HUES6 (cell line): Measurements from ENCODE around the gene COL4A2.

Experiments used
- H3K27ac ChIP-seq: 2 replicates; pipeline ENCODE4 v1.7.0; 2013; ENCODE audit warnings: low read depth, mild to moderate bottlenecking, low read length, inconsistent platforms
- H3K27me3 ChIP-seq: 2 replicates; pipeline ENCODE4 v1.6.1; 2013; ENCODE audit warnings: low read length; ENCODE audit not compliant: control insufficient read depth, insufficient read depth
- H3K36me3 ChIP-seq: 2 replicates; pipeline ENCODE4 v1.6.1; 2013; ENCODE audit warnings: low read length; ENCODE audit not compliant: control insufficient read depth, insufficient read depth
- H3K4me1 ChIP-seq: 2 replicates; pipeline ENCODE4 v1.6.1; 2013; ENCODE audit warnings: low read length; ENCODE audit not compliant: control insufficient read depth, insufficient read depth
- H3K4me3 ChIP-seq: 2 replicates; pipeline ENCODE4 v1.5.1; 2013; ENCODE audit warnings: low read depth, low read length
- H3K9ac ChIP-seq: one replicate; pipeline ENCODE4 v1.6.1; 2013; ENCODE audit warnings: mild to moderate bottlenecking, low read length
- H3K9me3 ChIP-seq: 2 replicates; pipeline ENCODE4 v1.6.1; 2013; ENCODE audit warnings: low read depth, low read length; ENCODE audit not compliant: control insufficient read depth, insufficient read depth

Gene COL4A2

GRCh38 chr13:110433014-110433413 lies 125.9 kb downstream of the COL4A2 start:
- Histone ChIP-seq H3K9ac (no peak overlapping the region), H3K27ac (no peak overlapping the region), H3K4me1 (no peaks in the 10 kb centered on the region), H3K27me3 (no peaks in the 10 kb centered on the region), H3K36me3 (peaks cover 84% of the 10 kb centered on the region), H3K4me3 (no peak overlapping the region), H3K9me3 (no peaks in the 10 kb centered on the region)

GRCh38 chr13:110434629-110435028 lies 127.5 kb downstream of the COL4A2 start:
- no peaks in the 10 kb centered on the region for H3K27me3 ChIP-seq
- H3K9me3 ChIP-seq, result no peaks in the 10 kb centered on the region
- H3K4me3 ChIP-seq, result no peak overlapping the region
- peaks cover 88% of the 10 kb centered on the region for H3K36me3 ChIP-seq
- no peak overlapping the region for H3K27ac ChIP-seq
- no peaks in the 10 kb centered on the region for H3K4me1 ChIP-seq
- no peak overlapping the region for H3K9ac ChIP-seq

GRCh38 chr13:110435331-110435730 lies 128.2 kb downstream of the COL4A2 start:
- no peak overlapping the region for H3K27ac ChIP-seq

GRCh38 chr13:110436276-110436675 lies 129.2 kb downstream of the COL4A2 start:
- Histone ChIP-seq H3K27me3 (no peaks in the 10 kb centered on the region), H3K27ac (no peak overlapping the region), H3K9ac (no peak overlapping the region), H3K9me3 (no peaks in the 10 kb centered on the region), H3K36me3 (peaks cover 87% of the 10 kb centered on the region), H3K4me1 (no peaks in the 10 kb centered on the region), H3K4me3 (no peak overlapping the region)

More at GRCh38 chr13:110435331-110435730, 128.2 kb downstream of the COL4A2 start:
- H3K9me3 ChIP-seq, result no peaks in the 10 kb centered on the region
- peaks cover 89% of the 10 kb centered on the region for H3K36me3 ChIP-seq
- no peak overlapping the region for H3K4me3 ChIP-seq
- no peak overlapping the region for H3K9ac ChIP-seq
- H3K27me3 ChIP-seq, result no peaks in the 10 kb centered on the region
- H3K4me1 ChIP-seq, result no peaks in the 10 kb centered on the region

- no peak overlapping the region for H3K9ac ChIP-seq
- no peak overlapping the region for H3K27ac ChIP-seq
- no peaks in the 10 kb centered on the region for H3K9me3 ChIP-seq
- H3K36me3 ChIP-seq, result peaks cover 84% of the 10 kb centered on the region
- H3K4me1 ChIP-seq, result no peaks in the 10 kb centered on the region
- no peaks in the 10 kb centered on the region for H3K27me3 ChIP-seq
- H3K4me3 ChIP-seq, result no peak overlapping the region
Measured at GRCh38 chr13:110436786-110437370, 129.8 kb downstream of the COL4A2 start.

GRCh38 chr13:110438211-110438610 lies 131.1 kb downstream of the COL4A2 start:
- no peak overlapping the region for H3K9ac ChIP-seq
- H3K9me3 ChIP-seq, result no peaks in the 10 kb centered on the region
- no peak overlapping the region for H3K27ac ChIP-seq
- H3K27me3 ChIP-seq, result no peaks in the 10 kb centered on the region
- H3K4me3 ChIP-seq, result no peak overlapping the region
- H3K36me3 ChIP-seq, result peaks cover 82% of the 10 kb centered on the region
- no peaks in the 10 kb centered on the region for H3K4me1 ChIP-seq

GRCh38 chr13:110438776-110439175 lies 131.7 kb downstream of the COL4A2 start:
- no peaks in the 10 kb centered on the region for H3K4me1 ChIP-seq
- no peaks in the 10 kb centered on the region for H3K9me3 ChIP-seq
- no peak overlapping the region for H3K9ac ChIP-seq
- no peaks in the 10 kb centered on the region for H3K27me3 ChIP-seq
- no peak overlapping the region for H3K27ac ChIP-seq
- peaks cover 77% of the 10 kb centered on the region for H3K36me3 ChIP-seq
- H3K4me3 ChIP-seq, result no peak overlapping the region

- Histone ChIP-seq H3K9me3 (no peaks in the 10 kb centered on the region), H3K9ac (no peak overlapping the region), H3K36me3 (peaks cover 77% of the 10 kb centered on the region), H3K4me3 (no peak overlapping the region), H3K4me1 (no peaks in the 10 kb centered on the region), H3K27ac (no peak overlapping the region), H3K27me3 (no peaks in the 10 kb centered on the region)
Measured at GRCh38 chr13:110440946-110441731, 134.1 kb downstream of the COL4A2 start.

GRCh38 chr13:110442930-110443621 lies 136.0 kb downstream of the COL4A2 start:
- H3K4me3 ChIP-seq, result no peak overlapping the region
- no peak overlapping the region for H3K27ac ChIP-seq
- H3K9ac ChIP-seq, result no peak overlapping the region
- H3K9me3 ChIP-seq, result no peaks in the 10 kb centered on the region
- peaks cover 3% of the 10 kb centered on the region; the same call in 1 of the 2 replicates for H3K4me1 ChIP-seq
- H3K27me3 ChIP-seq, result no peaks in the 10 kb centered on the region
- H3K36me3 ChIP-seq, result peaks cover 74% of the 10 kb centered on the region

- Histone ChIP-seq H3K27ac (no peak overlapping the region), H3K27me3 (no peaks in the 10 kb centered on the region), H3K9me3 (no peaks in the 10 kb centered on the region), H3K9ac (no peak overlapping the region), H3K36me3 (peaks cover 73% of the 10 kb centered on the region), H3K4me1 (peaks cover 8% of the 10 kb centered on the region; the same call in 1 of the 2 replicates), H3K4me3 (no peak overlapping the region)
Measured at GRCh38 chr13:110443622-110444225, 136.6 kb downstream of the COL4A2 start.
